Upper lobe of left lung (tissue), 6 donors: Measurements from ENCODE around the gene CHCHD1. TPM values are rescaled to one million over a fixed set of nuclear protein-coding genes. Genes with fewer than 3 reads are reported as not detected.
A peak's percentile ranks its signal among the peaks of the same experiment; 100 is the strongest.

Source experiments
- ATAC-seq, 2 donors: fragments of 200-7000 bp; cut with Tn5 transposase; one replicate each; pipeline ENCODE4 v1.9.1; 2022; ENCODE audit warnings: mild to moderate bottlenecking in 2 of 2, moderate library complexity in 2 of 2; ENCODE audit not compliant: low FRiP score in 2 of 2
- DNase-seq, 2 donors: peaks; one replicate each; pipeline ENCODE4 v3.0.0-alpha.2; 2019 to 2020
- H3K27ac ChIP-seq, 4 donors: fragments of 200-600 bp; sonication (generic); one replicate each; pipeline ENCODE4 v1.5.1; 2016 to 2019
- H3K27me3 ChIP-seq, 4 donors: fragments of 200-600 bp; sonication (generic); one replicate each; pipeline ENCODE4 v1.5.1; 2017 to 2019
- H3K36me3 ChIP-seq, 4 donors: fragments of 200-600 bp; sonication (generic); one replicate each; pipeline ENCODE4 v1.5.1; 2016 to 2019
- H3K4me1 ChIP-seq, 4 donors: fragments of 200-600 bp; sonication (generic); one replicate each; pipeline ENCODE4 v1.5.1; 2018 to 2019
- H3K4me3 ChIP-seq, 4 donors: fragments of 200-600 bp; sonication (generic); one replicate each; pipeline ENCODE4 v1.5.1; 2017 to 2019; ENCODE audit warnings: mild to moderate bottlenecking in 2 of 4, moderate library complexity in 1 of 4
- H3K9me3 ChIP-seq, 4 donors: fragments of 200-600 bp; sonication (generic); one replicate each; pipeline ENCODE4 v1.5.1; 2018 to 2019
- CTCF ChIP-seq, 6 experiments: fragments of 450-650 bp in 4 of 6; fragments of 200-600 bp in 2 of 6; sonication (generic) in 2 of 6; IDR thresholded peaks; one replicate each; pipeline ENCODE4 v1.5.1; 2016 to 2019; ENCODE audit warnings: antibody characterized with exemption in 6 of 6
- EP300 ChIP-seq, 4 donors: sonication (generic); formaldehyde crosslinking; IDR thresholded peaks; one replicate each; pipeline ENCODE4 v1.5.1; 2017; ENCODE audit warnings: antibody characterized with exemption in 4 of 4, control low read depth in 2 of 4
- POLR2A ChIP-seq, 4 donors: fragments of 450-650 bp; IDR thresholded peaks; one replicate each; pipeline ENCODE4 v1.5.1; 2016 to 2017; ENCODE audit warnings: antibody characterized with exemption in 4 of 4, mild to moderate bottlenecking in 2 of 4
- POLR2AphosphoS5 ChIP-seq, 2 donors: sonication (generic); formaldehyde crosslinking; IDR thresholded peaks; one replicate each; pipeline ENCODE4 v1.5.1; 2017; ENCODE audit warnings: antibody characterized with exemption in 2 of 2
- WGBS, 2 donors: methylation state at CpG; one replicate each; pipeline ENCODE4 v1.1.5; 2017 to 2018; 5-methylcytosine and 5-hydroxymethylcytosine counted together
- total RNA-seq, 6 donors: library from RNA; depleted of rRNA in 4 of 6; stranded (reverse); fragments of >200 nt in 4 of 6; gene quantifications; one replicate each; pipeline versions ENCODE4 v1.1.0 to v1.2.1, GENCODE V29; 2016 to 2021
- donor health status: DM: no; HTN: no; CAD: no; lungs with moderate emphysema.
- donor health status: DM: no; HTN: yes; CAD: no; lungs with severe emphysema.

Gene CHCHD1
- total RNA-seq, 6 donors from 2014 or later: 16.8 to 34.9 (median 19.4) TPM

- no peak overlapping the region for H3K4me3 ChIP-seq
- H3K27me3 ChIP-seq: no peaks in the 10 kb centered on the region
- H3K4me1 ChIP-seq: peaks cover 20 to 41% (median 21%) of the 10 kb centered on the region in 4 donors
- H3K27ac ChIP-seq: no peak overlapping the region
- H3K36me3 ChIP-seq: peaks cover 46 to 72% (median 68%) of the 10 kb centered on the region in 4 donors
- TF ChIP-seq CTCF (IDR thresholded peaks at IDR 0.05) (no peak), EP300 (IDR thresholded peaks at IDR 0.05) (no peak), POLR2AphosphoS5 (IDR thresholded peaks at IDR 0.05) (no peak), POLR2A (IDR thresholded peaks at IDR 0.05) (no peak)
- DNase-seq: no peak
- H3K9me3 ChIP-seq: no peaks in the 10 kb centered on the region
- WGBS, 2 donors: 89 to 94% methylated on average over 14 of the region's 14 CpGs
- ATAC-seq: no peak
These were observed 24.5 kb downstream of the CHCHD1 start for GRCh38 chr10:73806176-73806950.

- Histone ChIP-seq H3K27ac (no peak overlapping the region), H3K36me3 (peaks cover 35 to 61% (median 58%) of the 10 kb centered on the region in 4 donors), H3K4me1 (peaks cover 20 to 41% (median 23%) of the 10 kb centered on the region in 4 donors), H3K27me3 (no peaks in the 10 kb centered on the region), H3K9me3 (no peaks in the 10 kb centered on the region), H3K4me3 (no peak overlapping the region)
- WGBS, 2 donors: 97% methylated on average over 13 to 14 of the region's 14 CpGs
- DNase-seq: no peak
- ATAC-seq: no peak
- TF ChIP-seq CTCF (IDR thresholded peaks at IDR 0.05) (no peak), POLR2A (IDR thresholded peaks at IDR 0.05) (no peak)
These were observed 25.6 kb downstream of the CHCHD1 start for GRCh38 chr10:73807471-73807870.

- TF ChIP-seq CTCF (IDR thresholded peaks at IDR 0.05) (no peak), POLR2A (IDR thresholded peaks at IDR 0.05) (no peak), POLR2AphosphoS5 (IDR thresholded peaks at IDR 0.05) (no peak)
- H3K9me3 ChIP-seq: no peaks in the 10 kb centered on the region
- H3K36me3 ChIP-seq: peaks cover 29 to 59% (median 51%) of the 10 kb centered on the region in 4 donors
- H3K27ac ChIP-seq: no peak overlapping the region
- DNase-seq: no peak
- H3K4me3 ChIP-seq: no peak overlapping the region
- WGBS, 2 donors: 90% methylated on average over 13 to 15 of the region's 16 CpGs
- H3K27me3 ChIP-seq: no peaks in the 10 kb centered on the region
- ATAC-seq: no peak
- H3K4me1 ChIP-seq: peaks cover 20 to 41% (median 23%) of the 10 kb centered on the region in 4 donors
These were observed 26.4 kb downstream of the CHCHD1 start for GRCh38 chr10:73808021-73808815.

- no peak overlapping the region for H3K4me3 ChIP-seq
- no peaks in the 10 kb centered on the region for H3K27me3 ChIP-seq
- TF ChIP-seq POLR2AphosphoS5 (IDR thresholded peaks at IDR 0.05) (no peak), POLR2A (IDR thresholded peaks at IDR 0.05) (no peak), EP300 (IDR thresholded peaks at IDR 0.05) (no peak)
- H3K36me3 ChIP-seq: peaks cover 28 to 58% (median 46%) of the 10 kb centered on the region in 4 donors
- ATAC-seq: no peak
- DNase-seq: no peak
- WGBS, 2 donors: 75 to 87% methylated on average over 5 of the region's 5 CpGs
- no peak overlapping the region for H3K27ac ChIP-seq
- peaks cover 20 to 41% (median 23%) of the 10 kb centered on the region in 4 donors for H3K4me1 ChIP-seq
- H3K9me3 ChIP-seq: no peaks in the 10 kb centered on the region
These were observed 27.4 kb downstream of the CHCHD1 start for GRCh38 chr10:73809061-73809818.

- TF ChIP-seq CTCF (IDR thresholded peaks at IDR 0.05) (no peak), POLR2A (IDR thresholded peaks at IDR 0.05) (no peak), POLR2AphosphoS5 (IDR thresholded peaks at IDR 0.05) (no peak), EP300 (IDR thresholded peaks at IDR 0.05) (no peak)
- Histone ChIP-seq H3K9me3 (no peaks in the 10 kb centered on the region), H3K36me3 (peaks cover 19 to 57% (median 40%) of the 10 kb centered on the region in 4 donors), H3K4me3 (peak overlapping the region in 3 of 4 donors; percentile 84 to 98 (median 95)), H3K27ac (peak overlapping the region; percentile 88 to 98 (median 93)), H3K4me1 (peaks cover 20 to 41% (median 23%) of the 10 kb centered on the region in 4 donors), H3K27me3 (no peaks in the 10 kb centered on the region)
- DNase-seq (no peak), ATAC-seq (no peak)
- WGBS, 2 donors: 69 to 72% methylated on average over 7 of the region's 7 CpGs
These were observed 28.5 kb downstream of the CHCHD1 start for GRCh38 chr10:73810358-73810734.
